ENCODE data around the gene TMEM26. TPM values are rescaled to one million over a fixed set of nuclear protein-coding genes. Genes with fewer than 3 reads are reported as not detected.

The TMEM26 gene
- total RNA-seq, 1 experiment from 2014 or later: 14.3 TPM

DNA sequence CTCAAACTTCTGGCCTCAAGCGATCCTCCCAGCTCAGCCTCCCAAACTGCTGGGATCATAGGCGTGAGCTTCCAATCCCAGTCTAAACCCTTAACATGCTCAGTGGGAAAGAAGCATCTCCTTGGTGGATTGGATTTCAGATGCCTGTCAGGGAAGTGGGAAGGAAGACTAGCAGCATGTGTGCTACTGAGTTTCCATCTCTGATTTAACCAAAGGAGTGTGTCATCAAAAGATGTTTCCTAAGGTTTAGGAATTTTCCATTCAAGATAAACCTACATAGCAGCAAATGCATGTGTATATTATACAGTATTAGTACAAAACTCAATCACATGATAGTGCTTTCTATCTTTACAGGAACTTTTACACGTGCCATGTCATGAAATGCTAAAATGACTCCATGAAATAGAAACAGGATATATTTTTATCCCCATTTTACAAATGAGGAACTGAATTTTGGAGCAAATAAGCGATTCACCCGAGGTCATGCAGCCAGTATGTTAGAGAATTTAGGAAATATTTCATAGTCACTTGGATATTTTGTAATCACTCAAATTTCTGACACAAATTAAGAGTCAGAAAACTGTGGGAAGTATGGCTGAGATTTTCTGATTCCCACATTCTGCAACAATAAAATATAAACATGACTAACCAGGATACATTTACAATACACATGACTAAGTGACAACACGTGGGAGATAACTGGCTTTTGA, 11.4 kb upstream of the TMEM26 start:
- Histone ChIP-seq H3K27me3 (ENCODE audit: control insufficient read depth, insufficient read depth, low read length) (no peaks in the 10 kb centered on the region), H3K4me3 (ENCODE audit: low read depth in 2 of 2, low read length in 2 of 2) (no peak overlapping the region), H3K4me1 (ENCODE audit: control insufficient read depth, insufficient read depth, low read length) (no peaks in the 10 kb centered on the region; the same call in 1 of the 2 replicates), H3K27ac (ENCODE audit: low read length) (peak overlapping the region; percentile 15; the same call in 1 of the 2 replicates), H3K9me3 (ENCODE audit: control insufficient read depth, insufficient read depth, low read depth, low read length) (no peaks in the 10 kb centered on the region), H3K36me3 (ENCODE audit: control insufficient read depth, insufficient read depth, low read length) (no peaks in the 10 kb centered on the region)
- ChIA-PET CTCF (no interaction called here), POLR2A (no interaction called here)
- no TSS peak for BruUV-seq (replicated peaks)
- intact Hi-C loops (cut with micrococcal nuclease; ENCODE audit: unreplicated experiment): no loop called here
- ATAC-seq: no peak
- TF ChIP-seq TCF7L2 (IDR thresholded peaks at IDR 0.05; ENCODE audit: low read depth, low read length): no peak
- TF ChIP-seq SIN3A (IDR thresholded peaks at IDR 0.05; ENCODE audit: borderline replicate concordance, insufficient read depth, low read depth, low read length): no peak
- TF ChIP-seq POLR2AphosphoS5 (IDR thresholded peaks at IDR 0.05; ENCODE audit: low read depth, low read length): no peak
- TF ChIP-seq, protein P1, sequence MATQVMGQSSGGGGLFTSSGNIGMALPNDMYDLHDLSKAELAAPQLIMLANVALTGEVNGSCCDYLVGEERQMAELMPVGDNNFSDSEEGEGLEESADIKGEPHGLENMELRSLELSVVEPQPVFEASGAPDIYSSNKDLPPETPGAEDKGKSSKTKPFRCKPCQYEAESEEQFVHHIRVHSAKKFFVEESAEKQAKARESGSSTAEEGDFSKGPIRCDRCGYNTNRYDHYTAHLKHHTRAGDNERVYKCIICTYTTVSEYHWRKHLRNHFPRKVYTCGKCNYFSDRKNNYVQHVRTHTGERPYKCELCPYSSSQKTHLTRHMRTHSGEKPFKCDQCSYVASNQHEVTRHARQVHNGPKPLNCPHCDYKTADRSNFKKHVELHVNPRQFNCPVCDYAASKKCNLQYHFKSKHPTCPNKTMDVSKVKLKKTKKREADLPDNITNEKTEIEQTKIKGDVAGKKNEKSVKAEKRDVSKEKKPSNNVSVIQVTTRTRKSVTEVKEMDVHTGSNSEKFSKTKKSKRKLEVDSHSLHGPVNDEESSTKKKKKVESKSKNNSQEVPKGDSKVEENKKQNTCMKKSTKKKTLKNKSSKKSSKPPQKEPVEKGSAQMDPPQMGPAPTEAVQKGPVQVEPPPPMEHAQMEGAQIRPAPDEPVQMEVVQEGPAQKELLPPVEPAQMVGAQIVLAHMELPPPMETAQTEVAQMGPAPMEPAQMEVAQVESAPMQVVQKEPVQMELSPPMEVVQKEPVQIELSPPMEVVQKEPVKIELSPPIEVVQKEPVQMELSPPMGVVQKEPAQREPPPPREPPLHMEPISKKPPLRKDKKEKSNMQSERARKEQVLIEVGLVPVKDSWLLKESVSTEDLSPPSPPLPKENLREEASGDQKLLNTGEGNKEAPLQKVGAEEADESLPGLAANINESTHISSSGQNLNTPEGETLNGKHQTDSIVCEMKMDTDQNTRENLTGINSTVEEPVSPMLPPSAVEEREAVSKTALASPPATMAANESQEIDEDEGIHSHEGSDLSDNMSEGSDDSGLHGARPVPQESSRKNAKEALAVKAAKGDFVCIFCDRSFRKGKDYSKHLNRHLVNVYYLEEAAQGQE (IDR thresholded peaks at IDR 0.05; ENCODE audit: insufficient read depth in 1 of 2, low read depth in 2 of 2, low read length in 1 of 2): no peak
- TF ChIP-seq, protein P2, sequence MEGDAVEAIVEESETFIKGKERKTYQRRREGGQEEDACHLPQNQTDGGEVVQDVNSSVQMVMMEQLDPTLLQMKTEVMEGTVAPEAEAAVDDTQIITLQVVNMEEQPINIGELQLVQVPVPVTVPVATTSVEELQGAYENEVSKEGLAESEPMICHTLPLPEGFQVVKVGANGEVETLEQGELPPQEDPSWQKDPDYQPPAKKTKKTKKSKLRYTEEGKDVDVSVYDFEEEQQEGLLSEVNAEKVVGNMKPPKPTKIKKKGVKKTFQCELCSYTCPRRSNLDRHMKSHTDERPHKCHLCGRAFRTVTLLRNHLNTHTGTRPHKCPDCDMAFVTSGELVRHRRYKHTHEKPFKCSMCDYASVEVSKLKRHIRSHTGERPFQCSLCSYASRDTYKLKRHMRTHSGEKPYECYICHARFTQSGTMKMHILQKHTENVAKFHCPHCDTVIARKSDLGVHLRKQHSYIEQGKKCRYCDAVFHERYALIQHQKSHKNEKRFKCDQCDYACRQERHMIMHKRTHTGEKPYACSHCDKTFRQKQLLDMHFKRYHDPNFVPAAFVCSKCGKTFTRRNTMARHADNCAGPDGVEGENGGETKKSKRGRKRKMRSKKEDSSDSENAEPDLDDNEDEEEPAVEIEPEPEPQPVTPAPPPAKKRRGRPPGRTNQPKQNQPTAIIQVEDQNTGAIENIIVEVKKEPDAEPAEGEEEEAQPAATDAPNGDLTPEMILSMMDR (IDR thresholded peaks at IDR 0.05): no peak
- no peak for DNase-seq (ENCODE audit: low read depth, low spot score)
- in situ Hi-C loops (cut with HindIII; ENCODE audit: low pct_unique_long_range_greater_than_20kb, low sequenced_read_pairs): no loop called here

DNA sequence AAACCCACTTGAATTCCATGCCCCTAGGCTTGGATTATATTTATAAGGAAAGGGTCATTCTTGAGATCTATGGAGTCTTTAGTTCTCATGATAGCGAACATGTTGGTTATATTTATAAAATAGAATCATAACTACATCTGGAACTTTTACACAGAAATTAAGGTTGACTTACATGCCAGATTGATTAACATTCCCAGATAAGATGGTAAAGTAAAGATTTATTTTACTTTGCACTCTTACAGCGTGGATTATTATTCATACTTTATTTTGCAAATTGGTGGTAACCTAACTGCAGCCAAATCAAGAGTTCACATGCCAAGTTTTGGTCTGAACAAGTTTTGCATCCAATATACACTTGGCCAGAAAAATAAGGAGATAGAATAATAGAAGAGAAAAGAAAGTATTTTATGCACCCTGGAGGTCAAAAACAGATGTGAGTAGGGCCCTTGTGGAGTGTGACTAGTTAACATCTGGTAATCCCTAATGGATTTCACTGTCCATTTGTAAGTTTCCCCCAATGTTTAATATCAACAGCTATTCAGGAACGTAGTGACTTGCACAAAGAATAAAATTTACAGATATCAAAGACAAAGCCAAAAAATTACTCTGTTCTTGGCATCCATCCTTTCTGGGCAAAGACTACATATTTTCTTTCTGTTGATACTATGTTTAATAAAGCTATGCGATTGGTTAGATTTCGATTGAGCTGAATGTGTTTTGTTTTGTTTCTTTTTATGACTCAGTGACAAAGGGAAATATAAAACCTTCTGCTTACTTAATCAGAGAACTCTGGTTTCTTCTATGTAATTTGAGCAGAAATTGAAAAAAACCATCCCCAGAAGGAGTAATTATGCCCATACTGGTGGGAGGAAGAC, 10.1 kb upstream of the TMEM26 start:
- intact Hi-C loops (cut with micrococcal nuclease; ENCODE audit: unreplicated experiment) (no loop called here), in situ Hi-C loops (cut with HindIII; ENCODE audit: low pct_unique_long_range_greater_than_20kb, low sequenced_read_pairs) (no loop called here)
- DNase-seq (ENCODE audit: low read depth, low spot score): no peak
- BruUV-seq (replicated peaks): no TSS peak
- TF ChIP-seq, protein P1 (IDR thresholded peaks at IDR 0.05; ENCODE audit: insufficient read depth in 1 of 2, low read depth in 2 of 2, low read length in 1 of 2): no peak
- no peak for TF ChIP-seq TCF7L2 (IDR thresholded peaks at IDR 0.05; ENCODE audit: low read depth, low read length)
- TF ChIP-seq, protein P2 (IDR thresholded peaks at IDR 0.05): no peak
- no peak for TF ChIP-seq POLR2AphosphoS5 (IDR thresholded peaks at IDR 0.05; ENCODE audit: low read depth, low read length)
- TF ChIP-seq SIN3A (IDR thresholded peaks at IDR 0.05; ENCODE audit: borderline replicate concordance, insufficient read depth, low read depth, low read length): no peak
- Histone ChIP-seq H3K27ac (ENCODE audit: low read length) (no peak overlapping the region), H3K36me3 (ENCODE audit: control insufficient read depth, insufficient read depth, low read length) (no peaks in the 10 kb centered on the region), H3K4me3 (ENCODE audit: low read depth in 2 of 2, low read length in 2 of 2) (no peak overlapping the region), H3K4me1 (ENCODE audit: control insufficient read depth, insufficient read depth, low read length) (no peaks in the 10 kb centered on the region; the same call in 1 of the 2 replicates), H3K9me3 (ENCODE audit: control insufficient read depth, insufficient read depth, low read depth, low read length) (no peaks in the 10 kb centered on the region), H3K27me3 (ENCODE audit: control insufficient read depth, insufficient read depth, low read length) (no peaks in the 10 kb centered on the region)
- ChIA-PET POLR2A (no interaction called here), CTCF (no interaction called here)
- no peak for ATAC-seq

Measured in Panc1 (cell line).